ENCODE measurements around the gene AGBL4.

The AGBL4 gene

DNA sequence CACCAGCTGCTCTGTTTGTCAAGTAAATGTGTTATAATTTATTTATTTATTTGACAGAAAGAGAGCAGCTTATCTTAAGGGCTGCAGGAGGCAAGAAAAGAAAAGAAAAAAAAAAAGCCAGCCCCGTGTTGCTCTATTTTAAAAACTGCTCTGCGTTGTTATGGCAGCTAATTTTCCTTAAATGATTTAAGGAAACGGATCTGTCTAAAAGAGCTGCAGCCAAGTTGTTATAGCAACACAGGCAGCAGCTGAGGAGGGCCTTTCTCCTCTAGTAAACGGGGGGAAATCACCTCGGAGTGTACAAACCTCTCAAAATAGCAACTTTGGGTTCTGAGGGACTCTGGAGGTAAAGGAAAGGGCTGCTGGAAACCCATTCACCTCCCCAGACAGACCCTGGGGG is 1396.3 kb downstream of the AGBL4 start:
- no peak for DNase-seq

DNA sequence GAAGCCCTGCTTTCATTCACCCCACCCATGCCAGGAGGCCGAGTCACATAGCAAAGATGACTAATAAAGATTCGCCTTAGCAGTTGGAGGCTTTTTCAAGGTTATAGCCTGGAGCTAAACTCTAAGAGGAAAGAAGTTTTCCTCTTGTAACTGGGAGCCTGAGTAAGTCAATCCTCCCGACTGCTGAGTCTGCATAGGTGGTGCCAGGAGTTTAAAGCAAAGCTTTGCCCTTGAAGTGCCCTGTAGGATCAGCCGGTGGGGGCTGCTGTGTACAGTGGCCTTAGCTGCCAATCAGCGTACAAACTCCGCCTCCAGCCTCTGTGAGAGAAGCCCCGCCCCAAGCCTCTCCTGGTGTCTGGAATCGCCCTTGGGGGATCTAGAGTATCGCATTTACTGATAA is 1404.2 kb downstream of the AGBL4 start:
- no peak for DNase-seq

DNA sequence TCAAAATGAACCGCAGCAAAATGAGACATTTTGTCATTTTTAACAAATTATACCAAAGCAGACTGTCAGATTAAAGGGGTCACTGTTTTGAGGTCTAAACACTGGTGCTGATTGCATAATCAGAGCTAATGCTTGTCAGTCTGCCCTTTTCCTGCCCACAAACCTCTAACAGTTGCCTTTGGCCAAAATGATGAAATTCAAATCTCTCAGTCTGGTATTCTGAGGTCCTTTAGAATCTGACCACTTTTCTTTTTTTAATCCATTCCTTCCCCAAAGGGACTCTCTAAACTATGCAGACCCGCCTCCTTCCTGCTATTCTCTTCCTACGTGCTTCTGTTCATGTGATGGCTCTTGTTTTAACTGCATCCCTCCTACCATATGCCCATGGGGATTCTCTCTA is 1406.5 kb downstream of the AGBL4 start:
- no peak for DNase-seq

DNA sequence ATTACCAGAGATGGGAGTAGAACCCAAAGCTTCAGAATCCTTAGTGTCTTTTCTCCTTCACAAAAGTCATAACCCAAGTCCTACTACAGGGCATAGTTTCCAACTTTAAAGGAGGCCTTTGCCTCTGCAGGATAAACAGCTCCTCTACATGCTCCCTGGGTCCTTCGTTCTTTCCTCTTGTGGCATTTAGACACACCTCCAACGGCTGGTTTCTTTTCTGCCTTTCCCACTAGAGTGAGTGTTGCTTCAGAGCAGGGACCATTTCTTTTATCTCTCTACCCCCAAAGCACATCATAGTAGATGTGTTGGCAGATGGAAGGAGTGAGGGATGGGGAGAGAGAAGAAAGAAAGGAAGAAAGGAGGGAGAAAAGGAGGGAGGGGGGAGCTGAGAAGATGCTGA is 1407.0 kb downstream of the AGBL4 start:
- no peak for DNase-seq

DNA sequence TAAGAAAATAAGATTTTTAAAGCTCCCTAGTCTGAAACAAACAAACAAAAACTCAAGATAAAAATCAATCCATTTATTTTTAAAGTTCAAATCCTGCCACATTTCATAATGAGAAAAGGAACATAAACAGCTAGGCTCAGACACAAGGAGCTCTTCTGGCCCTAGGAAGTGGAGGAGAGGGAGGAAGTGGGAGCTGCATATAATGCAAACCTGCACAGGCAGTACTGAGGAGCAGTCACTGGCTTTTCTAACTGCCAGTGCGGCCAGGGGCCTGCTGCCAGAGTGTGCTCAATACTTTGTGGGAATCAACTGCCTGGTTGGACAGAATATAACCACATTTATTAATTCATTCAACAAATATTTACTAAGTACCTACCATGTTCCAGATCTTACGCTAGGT is 1411.9 kb downstream of the AGBL4 start:
- no peak for DNase-seq

DNA sequence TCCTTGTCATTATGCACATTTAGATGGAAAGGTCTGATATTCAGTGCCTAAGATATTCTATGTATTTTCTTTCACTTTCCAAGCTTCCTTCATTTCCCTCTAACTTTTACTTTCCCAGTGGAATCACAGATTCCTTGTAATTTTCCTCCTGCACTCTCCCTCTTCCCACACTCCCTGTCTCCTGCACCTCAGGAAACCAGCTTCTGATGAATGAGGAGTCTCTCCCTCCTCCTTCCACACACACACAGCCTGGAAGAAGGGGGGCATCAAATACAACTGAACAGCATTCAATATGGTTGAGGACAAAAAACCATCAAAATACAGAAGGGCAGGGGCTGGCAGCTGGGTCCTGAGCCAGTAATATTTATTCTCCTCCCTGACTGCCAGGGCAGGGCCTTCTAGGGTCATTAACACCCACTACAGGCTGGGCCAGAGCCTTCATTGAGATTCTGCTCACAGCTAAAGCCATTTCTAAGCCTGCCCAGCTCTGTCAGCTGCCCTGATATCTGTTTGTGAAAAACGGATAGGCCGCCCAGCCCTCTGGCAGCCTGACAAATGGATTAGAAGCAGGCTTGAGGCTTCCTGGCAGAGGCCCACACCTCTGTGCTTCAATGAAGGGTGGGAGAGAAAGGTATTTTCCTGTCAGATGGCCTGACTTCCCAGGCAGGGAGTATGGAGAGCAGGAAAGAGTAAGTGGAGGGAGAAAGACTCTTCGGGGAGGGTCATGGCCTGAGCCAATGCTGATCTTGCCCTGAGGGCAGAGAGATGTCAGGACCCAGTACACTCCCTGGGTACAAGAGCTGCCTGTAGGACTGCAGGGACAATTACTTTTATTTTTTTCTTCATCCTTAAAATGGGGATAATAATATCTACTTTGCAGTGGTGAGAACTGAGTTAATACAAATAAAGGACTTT is 1412.9 kb downstream of the AGBL4 start:
- no peak for DNase-seq

DNA sequence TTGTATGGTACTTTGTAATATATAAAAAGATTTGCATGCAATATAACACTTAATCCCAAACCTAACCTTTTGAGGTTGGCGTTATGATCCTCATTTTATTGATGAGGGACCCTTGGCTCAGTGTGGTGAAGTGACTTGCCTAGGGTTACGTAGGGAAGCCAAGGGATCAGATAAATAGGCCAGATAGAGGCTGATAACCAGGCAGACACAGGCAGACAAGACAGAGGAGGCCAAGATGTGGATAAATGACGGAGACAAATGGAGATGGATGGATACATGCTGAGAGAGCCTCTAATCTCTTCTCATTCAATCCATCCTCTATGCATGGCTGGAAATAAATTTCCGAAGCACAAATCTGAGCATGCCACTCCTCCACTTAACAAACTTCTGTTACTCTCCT is 1414.9 kb downstream of the AGBL4 start:
- no peak for DNase-seq

DNA sequence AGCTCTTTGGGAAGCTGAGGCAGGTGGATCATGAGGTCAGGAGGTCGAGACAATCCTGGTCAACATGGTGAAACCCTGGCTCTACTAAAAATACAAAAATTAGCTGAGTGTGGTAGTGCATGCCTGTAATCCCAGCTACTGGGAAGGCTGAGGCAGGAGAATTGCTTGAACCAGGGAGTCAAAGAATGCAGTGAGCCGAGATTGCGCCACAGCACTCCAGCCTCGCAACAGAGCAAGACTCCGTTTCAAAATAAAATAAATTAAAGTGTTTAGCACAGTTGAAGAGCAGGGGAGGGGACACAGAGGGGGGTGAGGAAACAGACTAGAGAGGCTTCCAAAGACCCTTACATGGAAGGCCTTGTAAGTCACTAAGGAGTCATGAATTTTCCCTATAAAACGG is 1420.5 kb downstream of the AGBL4 start:
- no peak for DNase-seq

DNA sequence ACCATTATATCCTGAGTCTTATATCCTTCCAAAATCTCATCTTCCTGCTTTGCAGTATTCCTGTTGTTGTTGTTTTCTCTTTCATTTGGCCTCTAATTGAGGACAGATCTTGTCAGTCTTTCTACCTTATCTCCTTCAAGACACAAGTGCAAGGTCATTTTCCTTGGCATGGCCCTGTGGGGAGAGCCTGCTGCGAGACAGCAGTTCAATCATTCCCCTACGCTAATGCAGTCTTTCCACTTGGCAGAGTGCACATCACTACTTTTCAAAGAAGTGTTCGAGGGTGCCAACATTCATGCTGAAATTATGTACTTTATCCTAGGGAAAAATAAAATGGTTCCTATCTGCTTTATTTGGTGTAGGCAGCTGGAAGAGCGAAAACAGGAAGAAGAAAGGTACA is 1421.4 kb downstream of the AGBL4 start:
- DNase-seq: no peak

DNA sequence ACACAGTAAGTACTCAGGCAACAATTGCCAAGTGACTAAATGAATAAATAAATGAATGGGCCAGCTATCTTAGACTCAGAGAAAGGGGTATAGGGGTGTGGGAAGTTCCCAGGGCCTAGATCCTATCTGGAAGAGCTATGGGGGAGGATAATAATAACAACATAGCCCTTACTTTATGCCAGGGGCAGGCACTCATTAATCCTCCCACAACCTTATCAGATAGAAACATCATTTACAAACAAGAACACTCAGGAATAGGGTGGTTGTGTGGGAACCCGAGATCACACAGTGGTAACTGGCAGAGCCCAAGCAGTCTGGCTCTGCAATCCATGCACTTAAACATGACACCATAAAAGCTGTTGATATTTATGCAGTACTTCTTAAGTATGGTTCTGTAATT is 1423.6 kb downstream of the AGBL4 start:
- DNase-seq: no peak

DNA sequence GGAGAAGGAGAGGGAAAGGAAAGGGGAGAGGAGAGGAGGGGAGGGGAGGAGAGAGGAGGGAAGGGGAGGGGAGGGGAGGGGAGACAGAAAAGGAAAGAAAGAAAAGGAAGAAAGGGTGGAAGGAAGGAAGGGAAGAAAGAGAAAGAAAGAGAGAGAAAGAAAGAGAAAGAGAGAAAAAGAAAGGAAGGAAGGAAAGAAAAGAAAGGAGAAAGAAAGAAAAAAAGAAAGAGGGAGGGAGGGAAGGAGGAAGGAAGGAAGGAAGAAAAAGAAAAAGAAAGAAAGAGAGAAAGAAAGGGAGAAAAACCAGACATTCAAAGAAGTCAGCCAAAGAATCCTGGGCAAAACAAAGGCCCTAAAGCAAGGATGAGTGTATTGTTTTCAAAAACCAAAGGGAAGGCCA is 1426.1 kb downstream of the AGBL4 start:
- no peak for DNase-seq

DNA sequence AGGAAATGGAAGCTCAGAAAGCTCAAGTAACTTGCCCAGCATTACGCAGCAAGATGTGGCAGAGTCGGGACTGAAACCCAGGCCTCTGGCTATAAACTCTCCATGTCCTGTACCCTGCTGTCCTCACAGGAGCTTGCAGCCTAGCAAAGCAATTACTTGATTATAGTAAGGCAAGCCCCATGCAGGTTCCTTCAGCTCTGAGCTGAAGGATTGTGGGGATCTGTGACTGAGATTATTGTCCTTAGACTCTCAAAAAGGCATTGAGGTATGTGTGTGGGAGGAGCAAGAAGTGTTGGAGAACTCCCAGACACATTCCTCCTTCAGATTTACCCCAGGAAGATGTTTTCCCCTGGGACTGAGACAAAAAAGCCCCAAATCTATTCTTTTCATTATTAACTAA is 1427.7 kb downstream of the AGBL4 start:
- no peak for DNase-seq

DNA sequence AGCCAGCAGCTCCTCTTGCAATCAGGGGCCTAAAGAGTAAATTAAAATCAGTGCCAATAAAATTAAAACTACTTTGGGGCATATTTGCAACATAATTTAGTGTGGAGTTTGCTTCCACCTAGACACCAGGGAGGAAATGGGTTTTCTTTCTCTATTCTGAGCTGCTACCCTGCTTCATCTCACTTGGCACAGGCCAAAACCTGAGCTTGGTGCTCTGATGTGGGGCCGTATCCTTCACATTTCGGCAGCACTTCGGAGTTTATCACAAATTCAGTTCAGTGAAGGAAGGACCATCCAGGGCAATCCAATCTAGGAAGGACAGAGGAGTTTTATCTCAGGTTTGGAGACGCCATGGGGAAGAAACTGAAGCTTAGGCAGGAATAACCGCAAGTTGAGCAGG is 1428.1 kb downstream of the AGBL4 start:
- no peak for DNase-seq

DNA sequence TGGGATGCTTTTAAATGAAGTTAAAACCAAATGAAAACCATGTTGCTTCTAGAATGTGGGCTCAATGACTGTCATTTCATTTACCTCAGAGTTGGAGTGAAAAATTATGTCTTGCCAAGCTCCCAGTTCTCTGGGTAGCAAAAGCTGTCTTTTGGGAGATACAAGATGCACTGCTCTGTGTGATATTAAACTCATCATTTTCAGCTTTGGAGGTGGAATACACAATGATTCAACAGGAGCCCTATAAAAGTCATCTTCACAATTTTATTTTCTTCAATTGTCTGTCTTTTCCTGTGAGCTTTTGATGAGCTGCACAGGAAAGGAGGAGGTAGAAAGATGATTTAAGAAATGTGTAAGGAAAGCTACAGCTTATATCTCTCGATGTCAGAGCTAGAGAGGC is 1431.4 kb downstream of the AGBL4 start:
- DNase-seq: no peak

DNA sequence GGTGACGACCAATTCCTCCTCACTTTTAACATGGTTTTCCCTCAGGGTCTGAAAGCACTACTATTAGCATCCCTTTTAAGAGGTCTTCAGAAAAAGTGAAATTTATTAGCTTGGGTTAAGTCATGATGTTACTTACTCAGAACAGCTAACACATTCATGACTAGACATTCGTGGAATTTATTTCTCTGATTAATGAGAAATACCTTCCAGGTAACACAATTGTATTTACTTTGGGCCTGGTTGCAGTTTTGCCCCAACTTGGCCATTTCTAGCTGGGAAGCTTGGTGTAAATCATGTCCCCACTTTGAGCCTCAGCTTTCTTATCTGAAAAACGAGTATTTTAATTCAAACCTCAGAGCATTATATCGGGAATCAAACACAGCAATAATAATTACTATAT is 1432.6 kb downstream of the AGBL4 start:
- no peak for DNase-seq

DNA sequence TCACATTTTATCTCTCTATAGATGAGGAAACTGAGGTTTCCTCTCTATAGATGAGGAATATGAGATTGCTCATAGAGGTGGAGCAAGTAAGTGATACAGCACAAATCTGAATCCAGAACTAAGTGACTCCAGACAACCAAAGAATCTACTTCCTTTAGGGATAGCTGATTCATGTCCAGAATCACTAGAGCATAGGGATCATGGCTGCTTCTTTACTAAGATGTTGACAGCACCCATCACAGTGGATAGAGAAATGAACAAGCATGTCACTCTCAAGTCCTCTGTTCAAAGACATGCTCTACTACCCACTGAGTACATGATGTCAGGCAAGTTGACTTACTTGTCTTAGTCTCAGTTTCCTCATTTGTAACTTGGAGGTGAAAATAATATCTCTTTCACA is 1435.7 kb downstream of the AGBL4 start:
- DNase-seq: no peak

DNA sequence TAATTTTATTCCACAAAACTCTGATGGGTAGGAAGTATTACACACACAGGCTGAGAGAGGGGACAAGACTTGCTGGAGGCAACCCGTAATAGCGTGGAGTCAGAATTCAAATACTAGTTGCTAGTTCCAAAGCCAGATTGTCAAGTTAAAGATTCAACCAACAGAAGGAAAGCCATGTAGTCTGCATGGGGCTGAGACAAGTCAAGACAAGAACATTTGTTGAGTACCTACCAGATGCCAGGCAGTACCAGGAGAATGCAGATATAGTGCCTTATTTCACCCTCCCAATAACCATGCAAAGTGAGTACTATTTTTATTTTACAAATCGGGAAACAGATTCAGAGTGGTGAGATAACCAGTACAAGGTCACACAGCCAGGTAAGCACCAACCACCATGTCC is 1441.3 kb downstream of the AGBL4 start:
- no peak for DNase-seq

DNA sequence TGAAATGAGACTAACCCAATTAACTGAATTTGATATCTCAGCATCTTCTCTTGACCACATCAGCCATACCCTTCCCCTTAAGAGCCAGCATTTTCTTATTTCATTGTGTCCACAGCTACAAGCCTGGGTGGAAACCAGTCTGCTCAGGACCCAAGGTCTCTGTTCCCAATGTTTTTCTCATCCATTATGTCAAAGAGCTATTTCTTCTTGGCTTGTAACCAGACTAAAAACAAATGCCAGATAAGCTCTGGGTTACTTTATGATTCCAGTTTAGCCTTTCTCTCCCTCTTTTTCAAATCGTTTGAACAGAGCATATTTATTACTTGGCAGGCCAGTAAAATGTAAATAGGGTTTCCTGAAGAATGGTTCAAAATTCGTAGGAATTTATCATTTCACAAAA is 1442.5 kb downstream of the AGBL4 start:
- DNase-seq: no peak

DNA sequence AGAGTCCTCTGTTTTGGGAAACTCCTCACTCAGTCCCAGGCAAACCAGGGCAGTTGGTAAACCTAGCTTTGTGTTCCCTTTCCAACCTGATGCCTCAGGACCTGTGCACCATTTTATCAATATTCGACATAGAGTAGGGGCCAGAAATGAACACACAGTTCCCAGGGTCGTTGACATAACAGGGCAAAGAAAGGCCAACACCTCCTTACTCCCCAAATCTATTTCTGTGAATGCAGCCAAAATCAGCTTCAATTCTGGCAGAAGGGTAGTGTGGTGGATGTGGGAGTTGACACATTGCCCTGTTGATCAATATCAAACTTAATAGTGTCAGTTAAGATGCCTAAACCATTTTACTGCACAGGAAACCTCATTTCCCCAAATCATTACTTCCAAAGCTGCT is 1447.2 kb downstream of the AGBL4 start:
- no peak for DNase-seq

DNA sequence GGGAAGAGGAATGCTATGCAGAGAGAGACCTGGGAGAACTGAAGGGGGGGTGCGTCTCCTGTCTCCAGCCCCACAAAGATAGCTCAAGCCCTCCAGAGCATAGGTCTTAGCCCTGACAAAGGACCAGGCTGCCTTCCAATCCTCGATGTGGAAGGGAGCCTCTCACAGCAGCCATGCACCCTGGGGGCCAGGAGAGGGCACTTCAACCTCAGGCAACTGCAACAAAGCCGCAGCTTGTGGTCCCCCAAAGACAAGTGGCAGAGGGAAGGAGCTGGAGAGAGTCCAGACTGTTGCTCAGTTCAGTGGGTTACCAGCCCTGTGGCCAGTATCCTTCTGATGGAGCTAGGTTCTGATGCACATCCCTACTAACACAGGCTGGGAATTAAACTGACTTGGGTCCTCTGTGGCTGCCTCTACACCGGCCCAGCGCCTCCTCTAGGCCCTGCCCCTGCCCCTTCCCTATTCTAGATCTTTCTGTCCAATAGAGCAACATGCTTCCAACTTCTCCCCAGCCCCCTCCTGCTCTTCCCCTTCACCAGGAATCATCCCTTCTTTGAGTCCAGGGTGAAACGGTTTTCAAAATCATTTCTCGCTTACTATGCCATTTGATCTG is 1451.0 kb downstream of the AGBL4 start:
- no peak for DNase-seq

DNA sequence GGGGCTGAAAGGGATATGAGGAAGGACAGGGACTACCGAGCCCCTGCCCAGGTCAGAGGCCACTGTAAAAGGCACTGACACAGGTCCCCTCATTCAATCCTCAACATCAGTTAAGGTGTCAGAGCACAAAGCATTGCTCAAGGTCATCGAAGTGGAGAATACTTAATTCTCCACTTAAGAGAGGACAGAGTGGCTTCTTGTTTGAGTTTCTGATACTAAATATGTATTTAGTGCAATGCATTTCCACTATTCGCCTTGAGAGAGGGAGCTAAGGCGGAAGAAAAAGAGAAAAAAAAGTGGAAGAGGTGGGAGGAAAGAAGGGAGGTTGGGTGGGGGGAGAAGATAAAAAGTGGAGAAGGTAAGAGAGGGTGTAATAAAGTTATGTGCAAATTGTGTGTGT is 1451.6 kb downstream of the AGBL4 start:
- no peak for DNase-seq

DNA sequence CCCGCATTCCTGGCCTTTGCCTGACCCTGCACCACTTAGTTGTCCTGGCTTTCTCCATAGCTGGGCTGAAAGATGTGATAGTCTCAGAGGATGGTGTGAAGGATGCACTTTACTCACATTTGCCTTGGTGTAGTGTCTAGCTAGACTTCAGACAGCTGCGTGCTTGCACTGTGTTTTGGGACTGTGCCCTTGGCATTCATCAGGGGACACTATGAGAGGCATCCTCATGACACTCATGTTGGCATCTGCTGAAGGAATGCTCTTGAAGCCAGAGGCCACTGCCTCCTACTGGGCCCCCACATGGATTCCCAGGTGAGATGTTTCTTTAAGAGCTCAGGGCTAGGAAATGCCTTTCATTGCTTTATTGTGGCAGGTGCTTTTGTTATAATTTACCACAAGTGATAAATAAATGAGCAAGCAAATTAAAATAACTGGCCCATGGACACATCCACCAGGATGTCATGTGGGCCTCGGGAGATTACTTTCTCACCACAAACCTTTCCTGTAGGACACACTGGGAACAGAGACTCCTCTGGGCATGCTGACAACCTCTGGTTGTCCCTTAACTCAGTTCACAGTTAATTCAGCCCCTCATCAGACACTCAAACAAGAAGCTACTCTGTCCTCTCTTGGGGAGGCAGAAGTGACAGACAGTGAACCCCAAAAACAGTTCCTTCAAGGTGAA is 1452.3 kb downstream of the AGBL4 start:
- DNase-seq: no peak

DNA sequence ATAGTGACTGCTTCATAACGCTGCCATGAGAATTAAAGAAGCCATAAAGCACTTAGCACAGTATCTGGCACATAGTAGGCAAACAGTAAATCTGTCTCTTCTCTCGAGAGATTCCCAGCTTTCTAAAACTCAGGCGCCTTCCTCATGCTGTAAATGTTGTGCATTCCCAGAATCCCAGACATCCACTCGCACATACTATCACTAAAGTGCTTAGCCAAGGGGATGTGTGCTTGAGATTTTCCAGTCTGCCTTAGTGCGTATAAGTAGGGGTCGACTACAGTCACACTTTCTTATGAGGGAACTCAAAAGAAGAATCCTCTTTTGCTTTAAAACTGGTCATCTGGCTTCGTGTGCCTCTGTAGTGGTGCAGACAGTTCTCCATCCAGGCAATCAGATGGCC is 1453.2 kb downstream of the AGBL4 start:
- DNase-seq: no peak

DNA sequence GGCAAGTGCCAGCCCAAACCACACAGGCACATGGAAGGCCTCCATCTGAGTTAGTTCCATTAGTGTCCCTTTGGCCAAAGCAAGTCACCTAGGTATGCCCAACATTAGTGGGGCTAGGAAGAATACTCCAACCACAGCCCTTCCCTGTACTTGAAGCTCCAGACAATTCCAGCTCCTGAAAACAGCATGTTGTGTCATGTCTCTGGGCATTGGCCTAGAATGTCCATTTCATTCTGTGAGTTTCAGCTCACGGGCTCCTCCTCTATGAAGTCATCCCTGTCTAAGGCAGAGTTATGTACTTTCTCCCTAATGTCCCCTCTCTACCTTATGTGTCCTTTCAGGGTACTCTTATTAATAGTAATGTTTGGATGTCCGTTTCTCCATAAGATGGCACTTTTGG is 1455.3 kb downstream of the AGBL4 start:
- DNase-seq: no peak
